ENCODE measurements around the gene CFAP68. TPM values are rescaled to one million over a fixed set of nuclear protein-coding genes. Genes with fewer than 3 reads are reported as not detected.

CFAP68 gene
- total RNA-seq, 1 experiment from 2014 or later = 49.6 TPM

GRCh38 chr11:111840143-111840542 is 39.2 kb upstream of the CFAP68 start:
- DNase-seq (ENCODE audit: low read depth, low spot score) (no peak), ATAC-seq (no peak; the same call in 1 of the 2 replicates)
- Histone ChIP-seq H3K79me2 (ENCODE audit: insufficient read depth, low read length) (no peaks in the 10 kb centered on the region), H4K20me1 (ENCODE audit: insufficient read depth) (no peaks in the 10 kb centered on the region), H2AFZ (ENCODE audit: low read depth, low read length, poor library complexity, severe bottlenecking) (no peak overlapping the region), H3K9ac (ENCODE audit: low read length) (no peak overlapping the region), H3K9me2 (ENCODE audit: insufficient read depth) (no peaks in the 10 kb centered on the region), H3K9me3 (ENCODE audit: control insufficient read depth in 1 of 2, insufficient read depth in 1 of 2, low read depth in 1 of 2, low read length in 2 of 2) (no peaks in the 10 kb centered on the region), H3K27me3 (ENCODE audit: insufficient read depth, low read length) (no peaks in the 10 kb centered on the region), H3K4me2 (ENCODE audit: low read length) (no peak overlapping the region), H3K36me3 (ENCODE audit: control insufficient read depth in 1 of 2, insufficient read depth in 2 of 2, low read length in 2 of 2) (peaks cover 0 to 4% of the 10 kb centered on the region in 2 experiments; a peak in 3 of 4 replicates), H3K27ac (ENCODE audit: low read depth, low read length) (no peak overlapping the region), H3K4me3 (replicated peaks in 1 of 2; ENCODE audit: low read depth in 1 of 2, low read length in 2 of 2) (no peak overlapping the region), H3K4me1 (ENCODE audit: control insufficient read depth in 1 of 2, insufficient read depth in 2 of 2, low read length in 2 of 2) (0 out of 4 replicates have a peak, but pooled peaks cover 0 to 2% of the 10 kb centered on the region in 2 experiments)
- ChIA-PET CTCF (no interaction called here), RAD21 (ENCODE audit: low non-redundant PET in 1 of 2, low total read pairs in 2 of 2, uncharacterized antibody in 2 of 2, unreplicated experiment in 2 of 2) (no interaction called here), POLR2A (no interaction called here)
- no TSS peak for BruUV-seq (replicated peaks)
- no peak for TF ChIP-seq ATF3 (IDR thresholded peaks at IDR 0.05)
- TF ChIP-seq, protein P1, sequence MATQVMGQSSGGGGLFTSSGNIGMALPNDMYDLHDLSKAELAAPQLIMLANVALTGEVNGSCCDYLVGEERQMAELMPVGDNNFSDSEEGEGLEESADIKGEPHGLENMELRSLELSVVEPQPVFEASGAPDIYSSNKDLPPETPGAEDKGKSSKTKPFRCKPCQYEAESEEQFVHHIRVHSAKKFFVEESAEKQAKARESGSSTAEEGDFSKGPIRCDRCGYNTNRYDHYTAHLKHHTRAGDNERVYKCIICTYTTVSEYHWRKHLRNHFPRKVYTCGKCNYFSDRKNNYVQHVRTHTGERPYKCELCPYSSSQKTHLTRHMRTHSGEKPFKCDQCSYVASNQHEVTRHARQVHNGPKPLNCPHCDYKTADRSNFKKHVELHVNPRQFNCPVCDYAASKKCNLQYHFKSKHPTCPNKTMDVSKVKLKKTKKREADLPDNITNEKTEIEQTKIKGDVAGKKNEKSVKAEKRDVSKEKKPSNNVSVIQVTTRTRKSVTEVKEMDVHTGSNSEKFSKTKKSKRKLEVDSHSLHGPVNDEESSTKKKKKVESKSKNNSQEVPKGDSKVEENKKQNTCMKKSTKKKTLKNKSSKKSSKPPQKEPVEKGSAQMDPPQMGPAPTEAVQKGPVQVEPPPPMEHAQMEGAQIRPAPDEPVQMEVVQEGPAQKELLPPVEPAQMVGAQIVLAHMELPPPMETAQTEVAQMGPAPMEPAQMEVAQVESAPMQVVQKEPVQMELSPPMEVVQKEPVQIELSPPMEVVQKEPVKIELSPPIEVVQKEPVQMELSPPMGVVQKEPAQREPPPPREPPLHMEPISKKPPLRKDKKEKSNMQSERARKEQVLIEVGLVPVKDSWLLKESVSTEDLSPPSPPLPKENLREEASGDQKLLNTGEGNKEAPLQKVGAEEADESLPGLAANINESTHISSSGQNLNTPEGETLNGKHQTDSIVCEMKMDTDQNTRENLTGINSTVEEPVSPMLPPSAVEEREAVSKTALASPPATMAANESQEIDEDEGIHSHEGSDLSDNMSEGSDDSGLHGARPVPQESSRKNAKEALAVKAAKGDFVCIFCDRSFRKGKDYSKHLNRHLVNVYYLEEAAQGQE (IDR thresholded peaks at IDR 0.05; ENCODE audit: low read depth) = no peak
- no peak for TF ChIP-seq FOSL1 (IDR thresholded peaks at IDR 0.05; ENCODE audit: low read depth)
- no peak for TF ChIP-seq CEBPB (IDR thresholded peaks at IDR 0.05; ENCODE audit: low read depth)
- TF ChIP-seq EZH2phosphoT487 (IDR thresholded peaks at IDR 0.05; ENCODE audit: borderline replicate concordance) = no peak
- no peak for TF ChIP-seq CBX3 (IDR thresholded peaks at IDR 0.05; ENCODE audit: low read depth)
- TF ChIP-seq EGR1 (IDR thresholded peaks at IDR 0.05; ENCODE audit: low read depth) = no peak
- TF ChIP-seq ZBTB33 (IDR thresholded peaks at IDR 0.05; ENCODE audit: extremely low read depth, insufficient replicate concordance, low read length) = no peak
- no peak for TF ChIP-seq ZFX (IDR thresholded peaks at IDR 0.05)
- TF ChIP-seq ELF1 (IDR thresholded peaks at IDR 0.05; ENCODE audit: borderline replicate concordance, low read depth) = no peak
- TF ChIP-seq YY1 (IDR thresholded peaks at IDR 0.05; ENCODE audit: extremely low read depth, insufficient replicate concordance, low read depth, low read length) = no peak
- no peak for TF ChIP-seq SIN3A (IDR thresholded peaks at IDR 0.05; ENCODE audit: low read depth)
- no peak for TF ChIP-seq SRF (IDR thresholded peaks at IDR 0.05; ENCODE audit: low read depth)
- intact Hi-C loops (cut with micrococcal nuclease) = loop anchor here (2.0 to 5.0 kb wide), 2 partner anchors 63 to 385 kb away; no protein-coding TSS in a partner anchor
